ENCODE results near the gene SAG.

The SAG gene

GRCh38 chr2:233289648-233290047, 18.0 kb upstream of the SAG start:
- DNase-seq = no peak
- ATAC-seq = no peak

- DNase-seq (no peak), ATAC-seq (no peak)
Observed at GRCh38 chr2:233290051-233290845, 17.4 kb upstream of the SAG start.

- ATAC-seq (no peak), DNase-seq (no peak)
Observed at GRCh38 chr2:233295891-233296290, 11.7 kb upstream of the SAG start.

- no peak for DNase-seq
- ATAC-seq = no peak
Observed at GRCh38 chr2:233297076-233297475, 10.5 kb upstream of the SAG start.

- ATAC-seq (no peak), DNase-seq (no peak)
Observed at GRCh38 chr2:233300401-233300800, 7.2 kb upstream of the SAG start.

GRCh38 chr2:233301248-233301647, 6.4 kb upstream of the SAG start:
- ATAC-seq (no peak), DNase-seq (no peak)

- ATAC-seq (no peak), DNase-seq (no peak)
Observed at GRCh38 chr2:233301811-233302210, 5.8 kb upstream of the SAG start.

- ATAC-seq = no peak
Observed at GRCh38 chr2:233303252-233303651, 4.4 kb upstream of the SAG start.

GRCh38 chr2:233311241-233311926, 3.8 kb downstream of the SAG start:
- no peak for DNase-seq
- no peak for ATAC-seq

More at GRCh38 chr2:233303252-233303651, 4.4 kb upstream of the SAG start:
- no peak for DNase-seq

- ATAC-seq (no peak), DNase-seq (no peak)
Observed at GRCh38 chr2:233312874-233313273, 5.3 kb downstream of the SAG start.

- ATAC-seq (peak; percentile 35), DNase-seq (no peak)
Observed at GRCh38 chr2:233314180-233314925, 6.7 kb downstream of the SAG start.

- no peak for DNase-seq
- no peak for ATAC-seq
Observed at GRCh38 chr2:233317196-233317943, 9.8 kb downstream of the SAG start.

- ATAC-seq = no peak
- no peak for DNase-seq
Observed at GRCh38 chr2:233319256-233319655, 11.6 kb downstream of the SAG start.

- DNase-seq (no peak), ATAC-seq (no peak)
Observed at GRCh38 chr2:233320470-233320869, 12.9 kb downstream of the SAG start.

- DNase-seq (no peak), ATAC-seq (no peak)
Observed at GRCh38 chr2:233321166-233321565, 13.6 kb downstream of the SAG start.

GRCh38 chr2:233323851-233324250, 16.2 kb downstream of the SAG start:
- DNase-seq (no peak), ATAC-seq (no peak)

GRCh38 chr2:233325256-233325655, 17.6 kb downstream of the SAG start:
- no peak for ATAC-seq
- DNase-seq = no peak

GRCh38 chr2:233325814-233326213, 18.2 kb downstream of the SAG start:
- ATAC-seq (no peak), DNase-seq (no peak)

GRCh38 chr2:233326500-233326899, 18.9 kb downstream of the SAG start:
- DNase-seq (no peak), ATAC-seq (no peak)

- DNase-seq = no peak
- ATAC-seq = no peak
Observed at GRCh38 chr2:233328922-233329321, 21.3 kb downstream of the SAG start.

GRCh38 chr2:233329489-233330135, 22.0 kb downstream of the SAG start:
- ATAC-seq (no peak), DNase-seq (no peak)

GRCh38 chr2:233331536-233331935, 23.9 kb downstream of the SAG start:
- DNase-seq (peak; percentile 69), ATAC-seq (peak; percentile 82)

Measured in stimulated activated naive CD8-positive, alpha-beta T cell treated with anti-CD3 and anti-CD28 coated beads, Interleukin-15, Interleukin-2, amounts not matched to agents 100 U/mL and 50 U/mL, for 24 hours (primary cell).